HCT116 (cell line): ENCODE measurements around the gene MME. TPM values are rescaled to one million over a fixed set of nuclear protein-coding genes. Genes with fewer than 3 reads are reported as not detected.

Source experiments
- ATAC-seq: fragments of 200-7000 bp; cut with Tn5 transposase; 2 replicates; pipeline ENCODE4 v1.9.1; 2020; ENCODE audit warnings: mild to moderate bottlenecking, moderate library complexity
- BruUV-seq: library from RNA; stranded (reverse); fragments of 400-500 nt; replicated peaks from 2 replicates; lab custom pipeline; 2021; lab: Mats Ljungman, UMichigan
- CTCF ChIA-PET: fragments of 300-600 bp; sonication (Branson Sonifier 250); formaldehyde crosslinking; loops from one replicate; lab custom pipeline; 2021; ENCODE audit warnings: antibody characterized with exemption; lab: Charles Lee
- POLR2A ChIA-PET: fragments of 300-600, 350-600 bp; sonication (Branson Sonifier 250); formaldehyde crosslinking; loops from one replicate; lab custom pipeline; 2021; ENCODE audit warnings: antibody characterized with exemption; lab: Charles Lee
- RAD21 ChIA-PET, 2 experiments: fragments of 300-600 bp; sonication (Branson Sonifier 250); formaldehyde crosslinking; loops; one replicate each; lab custom pipeline; 2023; ENCODE audit warnings: low total read pairs in 2 of 2; ENCODE audit not compliant: uncharacterized antibody in 2 of 2, unreplicated experiment in 2 of 2, low non-redundant PET in 1 of 2; lab: Charles Lee
- DNase-seq: peaks from one replicate; pipeline ENCODE4 v3.0.0-alpha.2; 2010; ENCODE audit warnings: low read depth, low spot score
- H2AFZ ChIP-seq: fragments of 200-600 bp; shearing (Covaris generic), sonication (generic); 2 replicates; pipeline ENCODE4 v1.6.1; 2017; ENCODE audit warnings: low read depth, mixed run types, mixed read lengths, antibody characterized with exemption, low read length; ENCODE audit not compliant: poor library complexity, severe bottlenecking
- H3K27ac ChIP-seq: 2 replicates; pipeline ENCODE4 v1.5.1; 2012; ENCODE audit warnings: low read depth, low read length
- H3K27me3 ChIP-seq: fragments of 200-600 bp; sonication (generic); 2 replicates; pipeline ENCODE4 v1.6.1; 2016; ENCODE audit warnings: mixed run types, low read length, mixed read lengths; ENCODE audit not compliant: insufficient read depth
- H3K36me3 ChIP-seq, 2 experiments: fragments of 200-500 bp in 1 of 2; fragments of 200-600 bp in 1 of 2; sonication (Bioruptor generic) in 1 of 2; sonication (generic) in 1 of 2; 2 replicates each; pipeline versions ENCODE4 v1.5.1 to v1.6.1; 2014 to 2016; ENCODE audit warnings: low read length in 2 of 2, inconsistent platforms in 1 of 2, mixed read lengths in 1 of 2, mixed run types in 1 of 2; ENCODE audit not compliant: insufficient read depth in 2 of 2, control insufficient read depth in 1 of 2
- H3K4me1 ChIP-seq, 2 experiments: fragments of 200-600 bp in 1 of 2; sonication (generic) in 1 of 2; 2 replicates each; pipeline versions ENCODE4 v1.5.1 to v1.6.1; 2012 to 2017; ENCODE audit warnings: low read length in 2 of 2, inconsistent platforms in 1 of 2, mild to moderate bottlenecking in 1 of 2, mixed read lengths in 1 of 2, mixed run types in 1 of 2, moderate library complexity in 1 of 2; ENCODE audit not compliant: insufficient read depth in 2 of 2, control insufficient read depth in 1 of 2
- H3K4me2 ChIP-seq: fragments of 200-600 bp; sonication (generic); 2 replicates; pipeline ENCODE4 v1.6.1; 2017; ENCODE audit warnings: mixed run types, low read length, mixed read lengths
- H3K4me3 ChIP-seq, 2 experiments: fragments of 200-600 bp in 1 of 2; sonication (generic) in 1 of 2; replicated peaks in 1 of 2; 2 replicates each; pipeline ENCODE4 v1.5.1; 2011 to 2016; ENCODE audit warnings: low read length in 2 of 2, control low read depth in 1 of 2, low read depth in 1 of 2, mild to moderate bottlenecking in 1 of 2, mixed read lengths in 1 of 2, mixed run types in 1 of 2
- H3K79me2 ChIP-seq: fragments of 200-600 bp; sonication (generic); 2 replicates; pipeline ENCODE4 v1.6.1; 2017; ENCODE audit warnings: mild to moderate bottlenecking, mixed run types, low read length, moderate library complexity, mixed read lengths; ENCODE audit not compliant: insufficient read depth
- H3K9ac ChIP-seq: fragments of 200-600 bp; sonication (generic); 2 replicates; pipeline ENCODE4 v1.6.1; 2016; ENCODE audit warnings: low read length, mixed read lengths
- H3K9me2 ChIP-seq: fragments of 200-600 bp; sonication (generic), shearing (Covaris generic); 2 replicates; pipeline ENCODE4 v1.6.1; 2017; ENCODE audit warnings: mixed run types, mild to moderate bottlenecking, moderate library complexity; ENCODE audit not compliant: insufficient read depth
- H3K9me3 ChIP-seq, 2 experiments: fragments of 200-500 bp in 1 of 2; fragments of 200-600 bp in 1 of 2; sonication (Bioruptor generic) in 1 of 2; sonication (generic) in 1 of 2; 2 replicates each; pipeline ENCODE4 v1.6.1; 2014 to 2017; ENCODE audit warnings: low read length in 2 of 2, mixed read lengths in 2 of 2, inconsistent platforms in 1 of 2, low read depth in 1 of 2, mild to moderate bottlenecking in 1 of 2, mixed run types in 1 of 2, moderate library complexity in 1 of 2; ENCODE audit not compliant: control insufficient read depth in 1 of 2, insufficient read depth in 1 of 2
- H4K20me1 ChIP-seq: fragments of 200-600 bp; sonication (generic), shearing (Covaris generic); 2 replicates; pipeline ENCODE4 v1.6.1; 2017; ENCODE audit warnings: mixed run types, mild to moderate bottlenecking, moderate library complexity; ENCODE audit not compliant: insufficient read depth
- CEBPB ChIP-seq: IDR thresholded peaks from 2 replicates; pipeline ENCODE4 v1.6.1; 2012; ENCODE audit warnings: low read depth
- EGR1 ChIP-seq: IDR thresholded peaks from 2 replicates; pipeline ENCODE4 v1.6.1; 2012; ENCODE audit warnings: low read depth
- ELF1 ChIP-seq: IDR thresholded peaks from 2 replicates; pipeline ENCODE4 v1.6.1; 2012; ENCODE audit warnings: low read depth, borderline replicate concordance
- JUND ChIP-seq: IDR thresholded peaks from 2 replicates; pipeline ENCODE4 v1.6.1; 2012
- POLR2A ChIP-seq: IDR thresholded peaks from 2 replicates; pipeline ENCODE4 v1.7.0; 2011; ENCODE audit warnings: borderline replicate concordance; ENCODE audit not compliant: insufficient read depth, insufficient read length; ENCODE audit errors: extremely low read depth
- RAD21 ChIP-seq: IDR thresholded peaks from 2 replicates; pipeline ENCODE4 v1.6.1; 2012; ENCODE audit warnings: low read depth, mild to moderate bottlenecking
- SIN3A ChIP-seq: IDR thresholded peaks from 2 replicates; pipeline ENCODE4 v1.6.1; 2012; ENCODE audit warnings: low read depth
- SP1 ChIP-seq: IDR thresholded peaks from 2 replicates; pipeline ENCODE4 v1.6.1; 2012; ENCODE audit warnings: low read depth
- SRF ChIP-seq: IDR thresholded peaks from 2 replicates; pipeline ENCODE4 v1.6.1; 2012; ENCODE audit warnings: low read depth
- TCF7L2 ChIP-seq: IDR thresholded peaks from 2 replicates; pipeline ENCODE4 v1.7.0; 2011; ENCODE audit warnings: borderline replicate concordance, inconsistent platforms; ENCODE audit not compliant: insufficient read depth, insufficient read length; ENCODE audit errors: extremely low read depth
- intact Hi-C: fragments of 100-400 bp; cut with micrococcal nuclease; formaldehyde crosslinking; loops from 2 replicates; pipeline ENCODE4 v1.10.0; 2022
- total RNA-seq: library from RNA; stranded (reverse); gene quantifications from one replicate; pipeline ENCODE4 v1.2.1, GENCODE V29; 2021; ENCODE audit not compliant: unreplicated experiment
- TF ChIP-seq, protein P1 (sequence below): IDR thresholded peaks from 2 replicates; pipeline ENCODE4 v1.6.1; 2012
- TF ChIP-seq, protein P2 (sequence below), 3 experiments: fragments of 200-600 bp in 1 of 3; sonication (generic) in 1 of 3; IDR thresholded peaks in 2 of 3; conservative IDR thresholded peaks in 1 of 3; 2 replicates each; pipeline ENCODE4 v1.5.1; 2012 to 2017; ENCODE audit warnings: low read depth in 2 of 3, low read length in 2 of 3, antibody characterized with exemption in 1 of 3, borderline replicate concordance in 1 of 3, control low read depth in 1 of 3, mild to moderate bottlenecking in 1 of 3, mixed read lengths in 1 of 3, mixed run types in 1 of 3, moderate library complexity in 1 of 3; ENCODE audit not compliant: insufficient read depth in 1 of 3
- TF ChIP-seq, protein P3 (sequence below): IDR thresholded peaks from 2 replicates; pipeline ENCODE4 v1.6.1; 2011; ENCODE audit warnings: mild to moderate bottlenecking, low read length, moderate library complexity; ENCODE audit not compliant: insufficient replicate concordance; ENCODE audit errors: extremely low read depth
- TF ChIP-seq, protein P4 (sequence below): IDR thresholded peaks from 2 replicates; pipeline ENCODE4 v1.6.1; 2012; ENCODE audit warnings: low read depth

The MME gene
- total RNA-seq, 1 experiment from 2014 or later: 0.34 TPM

DNA sequence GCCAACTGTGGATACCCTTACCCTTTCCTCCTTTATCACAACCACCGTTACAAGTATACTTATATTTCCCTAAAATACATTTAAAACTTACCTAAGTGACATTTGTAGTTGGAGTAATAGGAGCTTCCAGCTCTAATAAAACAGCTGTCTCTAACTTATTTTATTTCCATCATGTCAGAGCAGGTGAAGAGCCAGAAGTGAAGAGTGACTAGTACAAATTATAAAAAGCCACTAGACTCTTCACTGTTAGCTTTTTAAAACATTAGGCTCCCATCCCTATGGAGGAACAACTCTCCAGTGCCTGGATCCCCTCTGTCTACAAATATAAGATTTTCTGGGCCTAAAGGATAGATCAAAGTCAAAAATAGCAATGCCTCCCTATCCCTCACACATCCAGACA is 102.3 kb downstream of the MME start:
- ATAC-seq (no peak), DNase-seq (no peak)
- no peak overlapping the region for H3K27ac ChIP-seq
- RAD21 ChIA-PET: no interaction called here
- no peaks in the 10 kb centered on the region for H3K36me3 ChIP-seq
- H3K27me3 ChIP-seq: no peaks in the 10 kb centered on the region
- POLR2A ChIA-PET: no interaction called here
- BruUV-seq: no TSS peak
- no peaks in the 10 kb centered on the region for H3K4me1 ChIP-seq
- H3K9ac ChIP-seq: no peak overlapping the region
- H4K20me1 ChIP-seq: no peaks in the 10 kb centered on the region
- no peaks in the 10 kb centered on the region for H3K79me2 ChIP-seq
- no peaks in the 10 kb centered on the region for H3K9me2 ChIP-seq
- no peaks in the 10 kb centered on the region for H3K9me3 ChIP-seq
- no peak overlapping the region for H2AFZ ChIP-seq
- TF ChIP-seq POLR2A: no peak
- TF ChIP-seq TCF7L2: no peak
- no peak for TF ChIP-seq ELF1
- TF ChIP-seq, protein P1, sequence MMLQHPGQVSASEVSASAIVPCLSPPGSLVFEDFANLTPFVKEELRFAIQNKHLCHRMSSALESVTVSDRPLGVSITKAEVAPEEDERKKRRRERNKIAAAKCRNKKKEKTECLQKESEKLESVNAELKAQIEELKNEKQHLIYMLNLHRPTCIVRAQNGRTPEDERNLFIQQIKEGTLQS: no peak
- TF ChIP-seq RAD21: no peak
- intact Hi-C loops: no loop called here
- CTCF ChIA-PET: no interaction called here
- no peak overlapping the region for H3K4me3 ChIP-seq
- no peak overlapping the region for H3K4me2 ChIP-seq

DNA sequence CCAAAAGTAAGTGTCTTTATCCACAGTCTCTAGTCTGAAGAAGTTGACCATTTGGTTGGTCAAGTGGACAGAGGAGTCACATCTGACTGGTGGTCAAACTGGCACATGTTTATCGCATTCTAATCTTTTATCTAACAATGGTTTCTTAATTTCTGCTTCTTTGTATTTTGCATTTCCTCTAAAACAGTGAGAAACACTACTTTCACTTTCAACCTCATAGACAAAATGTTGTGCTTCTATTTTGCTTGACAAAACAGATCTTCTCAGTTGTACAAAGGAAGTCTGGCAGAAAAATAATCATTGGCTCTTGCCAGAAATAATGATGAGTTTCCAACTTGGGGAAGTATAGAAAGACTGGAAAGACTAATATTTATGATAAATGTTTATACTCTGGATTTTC is 103.9 kb downstream of the MME start:
- Histone ChIP-seq H3K27me3 (no peaks in the 10 kb centered on the region), H3K4me2 (no peak overlapping the region), H3K4me1 (no peaks in the 10 kb centered on the region), H3K79me2 (no peaks in the 10 kb centered on the region), H4K20me1 (no peaks in the 10 kb centered on the region), H3K9me2 (no peaks in the 10 kb centered on the region), H3K36me3 (no peaks in the 10 kb centered on the region), H3K9ac (no peak overlapping the region), H3K27ac (no peak overlapping the region), H2AFZ (no peak overlapping the region), H3K9me3 (no peaks in the 10 kb centered on the region), H3K4me3 (no peak overlapping the region)
- ChIA-PET POLR2A (no interaction called here), RAD21 (no interaction called here), CTCF (no interaction called here)
- intact Hi-C loops: no loop called here
- no TSS peak for BruUV-seq
- DNase-seq (no peak), ATAC-seq (no peak)
- TF ChIP-seq JUND: no peak
- no peak for TF ChIP-seq SP1
- TF ChIP-seq, protein P2, sequence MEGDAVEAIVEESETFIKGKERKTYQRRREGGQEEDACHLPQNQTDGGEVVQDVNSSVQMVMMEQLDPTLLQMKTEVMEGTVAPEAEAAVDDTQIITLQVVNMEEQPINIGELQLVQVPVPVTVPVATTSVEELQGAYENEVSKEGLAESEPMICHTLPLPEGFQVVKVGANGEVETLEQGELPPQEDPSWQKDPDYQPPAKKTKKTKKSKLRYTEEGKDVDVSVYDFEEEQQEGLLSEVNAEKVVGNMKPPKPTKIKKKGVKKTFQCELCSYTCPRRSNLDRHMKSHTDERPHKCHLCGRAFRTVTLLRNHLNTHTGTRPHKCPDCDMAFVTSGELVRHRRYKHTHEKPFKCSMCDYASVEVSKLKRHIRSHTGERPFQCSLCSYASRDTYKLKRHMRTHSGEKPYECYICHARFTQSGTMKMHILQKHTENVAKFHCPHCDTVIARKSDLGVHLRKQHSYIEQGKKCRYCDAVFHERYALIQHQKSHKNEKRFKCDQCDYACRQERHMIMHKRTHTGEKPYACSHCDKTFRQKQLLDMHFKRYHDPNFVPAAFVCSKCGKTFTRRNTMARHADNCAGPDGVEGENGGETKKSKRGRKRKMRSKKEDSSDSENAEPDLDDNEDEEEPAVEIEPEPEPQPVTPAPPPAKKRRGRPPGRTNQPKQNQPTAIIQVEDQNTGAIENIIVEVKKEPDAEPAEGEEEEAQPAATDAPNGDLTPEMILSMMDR (IDR thresholded peaks at IDR 0.05 in 2 of 3, conservative IDR thresholded peaks at IDR 0.05 in 1 of 3; ENCODE audit: borderline replicate concordance in 1 of 3, insufficient read depth in 1 of 3, low read depth in 2 of 3, low read length in 2 of 3): no peak
- TF ChIP-seq RAD21: no peak
- TF ChIP-seq, protein P3, sequence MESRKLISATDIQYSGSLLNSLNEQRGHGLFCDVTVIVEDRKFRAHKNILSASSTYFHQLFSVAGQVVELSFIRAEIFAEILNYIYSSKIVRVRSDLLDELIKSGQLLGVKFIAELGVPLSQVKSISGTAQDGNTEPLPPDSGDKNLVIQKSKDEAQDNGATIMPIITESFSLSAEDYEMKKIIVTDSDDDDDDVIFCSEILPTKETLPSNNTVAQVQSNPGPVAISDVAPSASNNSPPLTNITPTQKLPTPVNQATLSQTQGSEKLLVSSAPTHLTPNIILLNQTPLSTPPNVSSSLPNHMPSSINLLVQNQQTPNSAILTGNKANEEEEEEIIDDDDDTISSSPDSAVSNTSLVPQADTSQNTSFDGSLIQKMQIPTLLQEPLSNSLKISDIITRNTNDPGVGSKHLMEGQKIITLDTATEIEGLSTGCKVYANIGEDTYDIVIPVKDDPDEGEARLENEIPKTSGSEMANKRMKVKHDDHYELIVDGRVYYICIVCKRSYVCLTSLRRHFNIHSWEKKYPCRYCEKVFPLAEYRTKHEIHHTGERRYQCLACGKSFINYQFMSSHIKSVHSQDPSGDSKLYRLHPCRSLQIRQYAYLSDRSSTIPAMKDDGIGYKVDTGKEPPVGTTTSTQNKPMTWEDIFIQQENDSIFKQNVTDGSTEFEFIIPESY: no peak
- TF ChIP-seq EGR1: no peak
- TF ChIP-seq, protein P4, sequence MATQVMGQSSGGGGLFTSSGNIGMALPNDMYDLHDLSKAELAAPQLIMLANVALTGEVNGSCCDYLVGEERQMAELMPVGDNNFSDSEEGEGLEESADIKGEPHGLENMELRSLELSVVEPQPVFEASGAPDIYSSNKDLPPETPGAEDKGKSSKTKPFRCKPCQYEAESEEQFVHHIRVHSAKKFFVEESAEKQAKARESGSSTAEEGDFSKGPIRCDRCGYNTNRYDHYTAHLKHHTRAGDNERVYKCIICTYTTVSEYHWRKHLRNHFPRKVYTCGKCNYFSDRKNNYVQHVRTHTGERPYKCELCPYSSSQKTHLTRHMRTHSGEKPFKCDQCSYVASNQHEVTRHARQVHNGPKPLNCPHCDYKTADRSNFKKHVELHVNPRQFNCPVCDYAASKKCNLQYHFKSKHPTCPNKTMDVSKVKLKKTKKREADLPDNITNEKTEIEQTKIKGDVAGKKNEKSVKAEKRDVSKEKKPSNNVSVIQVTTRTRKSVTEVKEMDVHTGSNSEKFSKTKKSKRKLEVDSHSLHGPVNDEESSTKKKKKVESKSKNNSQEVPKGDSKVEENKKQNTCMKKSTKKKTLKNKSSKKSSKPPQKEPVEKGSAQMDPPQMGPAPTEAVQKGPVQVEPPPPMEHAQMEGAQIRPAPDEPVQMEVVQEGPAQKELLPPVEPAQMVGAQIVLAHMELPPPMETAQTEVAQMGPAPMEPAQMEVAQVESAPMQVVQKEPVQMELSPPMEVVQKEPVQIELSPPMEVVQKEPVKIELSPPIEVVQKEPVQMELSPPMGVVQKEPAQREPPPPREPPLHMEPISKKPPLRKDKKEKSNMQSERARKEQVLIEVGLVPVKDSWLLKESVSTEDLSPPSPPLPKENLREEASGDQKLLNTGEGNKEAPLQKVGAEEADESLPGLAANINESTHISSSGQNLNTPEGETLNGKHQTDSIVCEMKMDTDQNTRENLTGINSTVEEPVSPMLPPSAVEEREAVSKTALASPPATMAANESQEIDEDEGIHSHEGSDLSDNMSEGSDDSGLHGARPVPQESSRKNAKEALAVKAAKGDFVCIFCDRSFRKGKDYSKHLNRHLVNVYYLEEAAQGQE: no peak
- TF ChIP-seq SRF: no peak
- no peak for TF ChIP-seq SIN3A
- TF ChIP-seq CEBPB: no peak
